Adrenal gland (tissue), 12 donors: Measurements from ENCODE around the gene PHKG2. TPM values are rescaled to one million over a fixed set of nuclear protein-coding genes. Genes with fewer than 3 reads are reported as not detected.
A peak's percentile ranks its signal among the peaks of the same experiment; 100 is the strongest.

Experiments used
- DNase-seq, 7 donors: peaks; one replicate each; pipeline ENCODE4 v3.0.0-alpha.2; 2019 to 2020
- H3K27ac ChIP-seq, 5 donors: fragments of 200-600 bp; sonication (generic) in 4 of 5; 1 replicate in 3 of 5; 2 replicates in 2 of 5; pipeline versions ENCODE4 v1.5.1 to v1.8.0; 2016 to 2020; ENCODE audit warnings: mild to moderate bottlenecking in 1 of 5
- H3K27me3 ChIP-seq: fragments of 200-600 bp; 2 replicates; pipeline ENCODE4 v1.8.0; 2021
- H3K36me3 ChIP-seq, 2 donors: fragments of 200-600 bp; replicated peaks in 1 of 2; 1 replicate in 1 of 2; 2 replicates in 1 of 2; pipeline versions ENCODE4 v1.5.1 to v1.8.0; 2018 to 2022
- H3K4me1 ChIP-seq, 2 donors: fragments of 200-600 bp; replicated peaks in 1 of 2; 1 replicate in 1 of 2; 2 replicates in 1 of 2; pipeline versions ENCODE4 v1.5.1 to v1.8.0; 2018 to 2021
- H3K4me3 ChIP-seq, 4 donors: fragments of 200-600 bp; sonication (generic) in 3 of 4; one replicate each; pipeline ENCODE4 v1.5.1; 2016 to 2018
- H3K9me3 ChIP-seq, 3 donors: fragments of 200-600 bp; sonication (generic) in 1 of 3; replicated peaks in 1 of 3; 1 replicate in 2 of 3; 2 replicates in 1 of 3; pipeline versions ENCODE4 v1.5.1 to v1.8.0; 2016 to 2021
- CTCF ChIP-seq, 6 experiments: fragments of 450-650 bp in 4 of 6; fragments of 200-600 bp in 2 of 6; sonication (generic) in 1 of 6; IDR thresholded peaks; 1 replicate in 5 of 6; 2 replicates in 1 of 6; pipeline versions ENCODE4 v1.5.1 to v1.8.0; 2016 to 2021; ENCODE audit warnings: antibody characterized with exemption in 6 of 6, mild to moderate bottlenecking in 2 of 6, moderate library complexity in 1 of 6
- POLR2A ChIP-seq, 2 donors: fragments of 450-650 bp; IDR thresholded peaks; one replicate each; pipeline ENCODE4 v1.6.1; 2017; ENCODE audit warnings: antibody characterized with exemption in 2 of 2, mild to moderate bottlenecking in 2 of 2, moderate library complexity in 1 of 2
- WGBS, 4 donors: extraction: QIAGEN DNeasy Blood & Tissue Kit in 2 of 4; methylation state at CpG; one replicate each; pipeline versions ENCODE4 v1.1.5 to v1.1.7; 2013 to 2017; 5-methylcytosine and 5-hydroxymethylcytosine counted together
- intact Hi-C, 2 donors: fragments of 100-400 bp; cut with DNase I; formaldehyde crosslinking; loops; one replicate each; pipeline versions ENCODE4 v1.14.1 to v1.15.0; 2022 to 2023
- polyA plus RNA-seq, 3 donors: library from polyadenylated mRNA; stranded (reverse); fragments of 200-250 nt in 2 of 3; fragments of 350-450 nt in 1 of 3; fragmentation: Illumina TruSeq in 1 of 3; extraction: RNeasy Lipid Tissue Mini Kit (QIAGEN cat#74804) in 1 of 3; gene quantifications; one replicate each; pipeline ENCODE4 v1.2.3, GENCODE V29; 2013 to 2014
- total RNA-seq, 9 donors: library from RNA; depleted of rRNA in 4 of 9; stranded (reverse); fragments of >200 nt in 4 of 9; fragments of 120-200 nt in 1 of 9; fragmentation: NEBNext Ultra II Directional in 1 of 9; extraction: Animal tissue kit (Norgen Biotek cat#: 25700) in 1 of 9; gene quantifications; one replicate each; pipeline versions ENCODE4 v1.1.0 to v1.2.4, GENCODE V29; 2013 to 2023
- donor health status: healthy with polysubstance abuse.
- donor health status: Bipolar disorder and iron deficiency.
- donor health status: DM: yes; HTN: yes; CAD: no.
- donor health status: DM: no; HTN: no; CAD: no.
- donor health status: DM: no; HTN: no; CAD: no.
- donor health status: DM: yes; HTN: yes; CAD: no.

PHKG2 gene
- total and polyA plus RNA-seq, 12 donors: 18.7 to 82.8 (median 35.2) TPM

GRCh38 chr16:30728321-30728720, 19.9 kb upstream of the PHKG2 start:
- no peak for TF ChIP-seq POLR2A (IDR thresholded peaks at IDR 0.05)
- no peak for TF ChIP-seq CTCF (IDR thresholded peaks at IDR 0.05)
- Histone ChIP-seq H3K4me3 (no peak overlapping the region), H3K27me3 (no peaks in the 10 kb centered on the region), H3K36me3 (peaks cover 0 to 90% of the 10 kb centered on the region in 2 donors), H3K9me3 (no peaks in the 10 kb centered on the region), H3K4me1 (peaks cover 10 to 19% of the 10 kb centered on the region in 2 donors), H3K27ac (no peak overlapping the region)
- WGBS, 4 donors: 89 to 93% (median 91%) methylated on average over 6 of the region's 6 CpGs
- DNase-seq: no peak
- intact Hi-C loops: no loop called here

GRCh38 chr16:30728899-30729672, 19.1 kb upstream of the PHKG2 start:
- TF ChIP-seq POLR2A (IDR thresholded peaks at IDR 0.05): no peak
- TF ChIP-seq CTCF (IDR thresholded peaks at IDR 0.05): no peak
- intact Hi-C loops: no loop called here
- Histone ChIP-seq H3K4me3 (no peak overlapping the region), H3K27ac (no peak overlapping the region), H3K36me3 (peaks cover 0 to 90% of the 10 kb centered on the region in 2 donors), H3K9me3 (no peaks in the 10 kb centered on the region), H3K27me3 (no peaks in the 10 kb centered on the region), H3K4me1 (peaks cover 9 to 19% of the 10 kb centered on the region in 2 donors)
- DNase-seq: peak in 1 of 7 donors; percentile 33
- 75 to 82% (median 82%) methylated on average over 14 to 17 of the region's 17 CpGs for WGBS, 4 donors

GRCh38 chr16:30731411-30731810, 16.8 kb upstream of the PHKG2 start:
- Histone ChIP-seq H3K36me3 (peaks cover 0 to 88% of the 10 kb centered on the region in 2 donors), H3K4me3 (no peak overlapping the region), H3K9me3 (no peaks in the 10 kb centered on the region), H3K27ac (peak overlapping the region in 3 of 5 donors; percentile 22 to 46 (median 45)), H3K27me3 (no peaks in the 10 kb centered on the region), H3K4me1 (peaks cover 0 to 7% of the 10 kb centered on the region in 2 donors)
- peak in 6 of 7 donors; percentile 60 to 79 (median 70) for DNase-seq
- TF ChIP-seq CTCF (IDR thresholded peaks at IDR 0.05) (no peak), POLR2A (IDR thresholded peaks at IDR 0.05) (no peak)
- 51 to 61% (median 61%) methylated on average over 3 of the region's 3 CpGs for WGBS, 4 donors
- intact Hi-C loops: no loop called here

GRCh38 chr16:30736995-30737793, 11.0 kb upstream of the PHKG2 start:
- intact Hi-C loops: no loop called here
- 91 to 94% (median 93%) methylated on average over 16 to 17 of the region's 17 CpGs for WGBS, 4 donors
- DNase-seq: peak in 1 of 7 donors; percentile 15
- H3K4me1 ChIP-seq: peaks cover 10 to 23% of the 10 kb centered on the region in 2 donors
- no peak overlapping the region for H3K4me3 ChIP-seq
- H3K27me3 ChIP-seq: no peaks in the 10 kb centered on the region
- no peak overlapping the region for H3K27ac ChIP-seq
- H3K36me3 ChIP-seq: peaks cover 0 to 77% of the 10 kb centered on the region in 2 donors
- no peaks in the 10 kb centered on the region for H3K9me3 ChIP-seq
- TF ChIP-seq CTCF (IDR thresholded peaks at IDR 0.05) (no peak), POLR2A (IDR thresholded peaks at IDR 0.05) (no peak)
